OCI-LY1 (cell line): ENCODE results near the gene USP9Y.

ENCODE experiments used
- H2AFZ ChIP-seq: fragments of 200-600 bp; sonication (generic), shearing (Covaris generic); 2 replicates; pipeline ENCODE4 v1.6.0; 2014; ENCODE audit warnings: antibody characterized with exemption, mild to moderate bottlenecking, low read length
- H3F3A ChIP-seq: fragments of 200-600 bp; sonication (generic), shearing (Covaris generic); 2 replicates; pipeline ENCODE4 v1.6.0; 2014; ENCODE audit warnings: mild to moderate bottlenecking, antibody characterized with exemption, low read length, moderate library complexity; ENCODE audit not compliant: insufficient read depth
- H3K27ac ChIP-seq: fragments of 200-600 bp; sonication (generic); 2 replicates; pipeline ENCODE4 v1.5.1; 2014; ENCODE audit warnings: low read length, mixed run types, mild to moderate bottlenecking, low read depth; ENCODE audit not compliant: poor library complexity, severe bottlenecking
- H3K27me3 ChIP-seq: fragments of 200-600 bp; sonication (generic); 2 replicates; pipeline ENCODE4 v1.6.0; 2014; ENCODE audit warnings: antibody characterized with exemption, mild to moderate bottlenecking, low read length, moderate library complexity; ENCODE audit not compliant: insufficient read depth
- H3K36me3 ChIP-seq: fragments of 200-600 bp; sonication (generic); 2 replicates; pipeline ENCODE4 v1.6.1; 2014; ENCODE audit warnings: mild to moderate bottlenecking, antibody characterized with exemption, low read length, moderate library complexity, mixed read lengths; ENCODE audit not compliant: insufficient read depth
- H3K4me1 ChIP-seq: fragments of 200-600 bp; sonication (generic); 2 replicates; pipeline ENCODE4 v1.5.1; 2014; ENCODE audit warnings: mild to moderate bottlenecking, low read length, moderate library complexity; ENCODE audit not compliant: insufficient read depth, severe bottlenecking
- H3K4me2 ChIP-seq: fragments of 200-600 bp; sonication (generic), shearing (Covaris generic); 2 replicates; pipeline ENCODE4 v1.6.1; 2014; ENCODE audit warnings: low read length
- H3K4me3 ChIP-seq: fragments of 200-600 bp; sonication (generic); 2 replicates; pipeline ENCODE4 v1.5.1; 2014; ENCODE audit warnings: low read length, low read depth, mild to moderate bottlenecking, mixed read lengths; ENCODE audit not compliant: poor library complexity, severe bottlenecking
- H3K79me2 ChIP-seq: fragments of 200-600 bp; shearing (Covaris generic); 2 replicates; pipeline ENCODE4 v1.6.1; 2016; ENCODE audit warnings: mixed run types, low read length, mixed read lengths; ENCODE audit not compliant: insufficient read depth
- H3K9ac ChIP-seq: fragments of 200-600 bp; sonication (generic), shearing (Covaris generic); 2 replicates; pipeline ENCODE4 v1.6.1; 2014; ENCODE audit warnings: mild to moderate bottlenecking, low read length, mixed read lengths
- H3K9me2 ChIP-seq: fragments of 200-600 bp; sonication (generic), shearing (Covaris generic); 2 replicates; pipeline ENCODE4 v1.6.1; 2014; ENCODE audit warnings: low read depth, mild to moderate bottlenecking, low read length, mixed read lengths
- H3K9me3 ChIP-seq: fragments of 200-600 bp; shearing (Covaris generic); 2 replicates; pipeline ENCODE4 v1.6.1; 2014; ENCODE audit warnings: low read length, mixed read lengths
- H4K20me1 ChIP-seq: fragments of 200-600 bp; sonication (generic), shearing (Covaris generic); 2 replicates; pipeline ENCODE4 v1.6.0; 2016; ENCODE audit warnings: mild to moderate bottlenecking, low read length; ENCODE audit not compliant: insufficient read depth
- CTCF ChIP-seq: fragments of 200-600 bp; sonication (generic), shearing (Covaris generic); IDR thresholded peaks from 2 replicates; pipeline ENCODE4 v1.5.1; 2017; ENCODE audit warnings: mild to moderate bottlenecking, antibody characterized with exemption, low read length, moderate library complexity, mixed read lengths
- EZH2 ChIP-seq: fragments of 200-600 bp; sonication (generic), shearing (Covaris generic); IDR thresholded peaks from 2 replicates; pipeline ENCODE4 v1.8.0; 2017; ENCODE audit warnings: borderline replicate concordance, mixed run types, mild to moderate bottlenecking, antibody characterized with exemption, low read length, moderate library complexity, mixed read lengths

USP9Y gene

GRCh38 chrY:12710460-12710859 lies 9.4 kb downstream of the USP9Y start:
- no peaks in the 10 kb centered on the region for H3F3A ChIP-seq
- H3K27ac ChIP-seq: no peak overlapping the region
- H3K36me3 ChIP-seq: no peaks in the 10 kb centered on the region; the same call in 1 of the 2 replicates
- H3K9me2 ChIP-seq: no peaks in the 10 kb centered on the region
- H3K79me2 ChIP-seq: no peaks in the 10 kb centered on the region
- no peak overlapping the region for H3K9ac ChIP-seq
- H3K9me3 ChIP-seq: no peaks in the 10 kb centered on the region
- TF ChIP-seq EZH2: no peak
- no peak for TF ChIP-seq CTCF
- no peak overlapping the region for H2AFZ ChIP-seq
- H3K27me3 ChIP-seq: no peaks in the 10 kb centered on the region
- H4K20me1 ChIP-seq: no peaks in the 10 kb centered on the region
- H3K4me3 ChIP-seq: no peak overlapping the region
- no peak overlapping the region for H3K4me2 ChIP-seq
- no peaks in the 10 kb centered on the region for H3K4me1 ChIP-seq

GRCh38 chrY:12715376-12715775 lies 14.3 kb downstream of the USP9Y start:
- no peak overlapping the region for H3K9ac ChIP-seq
- no peaks in the 10 kb centered on the region for H3K9me2 ChIP-seq
- no peak overlapping the region for H3K4me3 ChIP-seq
- H2AFZ ChIP-seq: no peak overlapping the region
- H3K4me2 ChIP-seq: no peak overlapping the region
- no peaks in the 10 kb centered on the region for H3K79me2 ChIP-seq
- TF ChIP-seq CTCF (no peak), EZH2 (no peak)
- no peaks in the 10 kb centered on the region for H4K20me1 ChIP-seq
- no peaks in the 10 kb centered on the region for H3F3A ChIP-seq
- no peak overlapping the region for H3K27ac ChIP-seq
- H3K4me1 ChIP-seq: no peaks in the 10 kb centered on the region
- H3K36me3 ChIP-seq: peaks cover 10% of the 10 kb centered on the region; the same call in 1 of the 2 replicates
- H3K9me3 ChIP-seq: no peaks in the 10 kb centered on the region
- H3K27me3 ChIP-seq: no peaks in the 10 kb centered on the region

- no peaks in the 10 kb centered on the region for H3F3A ChIP-seq
- H2AFZ ChIP-seq: no peak overlapping the region
- no peak overlapping the region for H3K4me2 ChIP-seq
- no peaks in the 10 kb centered on the region for H3K9me3 ChIP-seq
- no peak for TF ChIP-seq CTCF
- TF ChIP-seq EZH2: no peak
- no peak overlapping the region for H3K27ac ChIP-seq
- H3K79me2 ChIP-seq: no peaks in the 10 kb centered on the region
- H4K20me1 ChIP-seq: no peaks in the 10 kb centered on the region
- no peaks in the 10 kb centered on the region for H3K9me2 ChIP-seq
- peaks cover 10% of the 10 kb centered on the region for H3K36me3 ChIP-seq
- H3K9ac ChIP-seq: no peak overlapping the region
- H3K27me3 ChIP-seq: no peaks in the 10 kb centered on the region
- no peak overlapping the region for H3K4me3 ChIP-seq
- no peaks in the 10 kb centered on the region for H3K4me1 ChIP-seq
Measured at GRCh38 chrY:12729746-12730145, 28.7 kb downstream of the USP9Y start.
